Measurements from ENCODE around the gene TTC31.

Gene TTC31

GRCh38 chr2:74524005-74524404 lies 41.1 kb downstream of the TTC31 start:
- no peak overlapping the region for H3K4me3 ChIP-seq (ENCODE audit: low read depth, low read length)
- TF ChIP-seq, protein P1, sequence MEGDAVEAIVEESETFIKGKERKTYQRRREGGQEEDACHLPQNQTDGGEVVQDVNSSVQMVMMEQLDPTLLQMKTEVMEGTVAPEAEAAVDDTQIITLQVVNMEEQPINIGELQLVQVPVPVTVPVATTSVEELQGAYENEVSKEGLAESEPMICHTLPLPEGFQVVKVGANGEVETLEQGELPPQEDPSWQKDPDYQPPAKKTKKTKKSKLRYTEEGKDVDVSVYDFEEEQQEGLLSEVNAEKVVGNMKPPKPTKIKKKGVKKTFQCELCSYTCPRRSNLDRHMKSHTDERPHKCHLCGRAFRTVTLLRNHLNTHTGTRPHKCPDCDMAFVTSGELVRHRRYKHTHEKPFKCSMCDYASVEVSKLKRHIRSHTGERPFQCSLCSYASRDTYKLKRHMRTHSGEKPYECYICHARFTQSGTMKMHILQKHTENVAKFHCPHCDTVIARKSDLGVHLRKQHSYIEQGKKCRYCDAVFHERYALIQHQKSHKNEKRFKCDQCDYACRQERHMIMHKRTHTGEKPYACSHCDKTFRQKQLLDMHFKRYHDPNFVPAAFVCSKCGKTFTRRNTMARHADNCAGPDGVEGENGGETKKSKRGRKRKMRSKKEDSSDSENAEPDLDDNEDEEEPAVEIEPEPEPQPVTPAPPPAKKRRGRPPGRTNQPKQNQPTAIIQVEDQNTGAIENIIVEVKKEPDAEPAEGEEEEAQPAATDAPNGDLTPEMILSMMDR (IDR thresholded peaks at IDR 0.05; ENCODE audit: borderline replicate concordance, insufficient read depth, low read depth, low read length), result no peak

DNA sequence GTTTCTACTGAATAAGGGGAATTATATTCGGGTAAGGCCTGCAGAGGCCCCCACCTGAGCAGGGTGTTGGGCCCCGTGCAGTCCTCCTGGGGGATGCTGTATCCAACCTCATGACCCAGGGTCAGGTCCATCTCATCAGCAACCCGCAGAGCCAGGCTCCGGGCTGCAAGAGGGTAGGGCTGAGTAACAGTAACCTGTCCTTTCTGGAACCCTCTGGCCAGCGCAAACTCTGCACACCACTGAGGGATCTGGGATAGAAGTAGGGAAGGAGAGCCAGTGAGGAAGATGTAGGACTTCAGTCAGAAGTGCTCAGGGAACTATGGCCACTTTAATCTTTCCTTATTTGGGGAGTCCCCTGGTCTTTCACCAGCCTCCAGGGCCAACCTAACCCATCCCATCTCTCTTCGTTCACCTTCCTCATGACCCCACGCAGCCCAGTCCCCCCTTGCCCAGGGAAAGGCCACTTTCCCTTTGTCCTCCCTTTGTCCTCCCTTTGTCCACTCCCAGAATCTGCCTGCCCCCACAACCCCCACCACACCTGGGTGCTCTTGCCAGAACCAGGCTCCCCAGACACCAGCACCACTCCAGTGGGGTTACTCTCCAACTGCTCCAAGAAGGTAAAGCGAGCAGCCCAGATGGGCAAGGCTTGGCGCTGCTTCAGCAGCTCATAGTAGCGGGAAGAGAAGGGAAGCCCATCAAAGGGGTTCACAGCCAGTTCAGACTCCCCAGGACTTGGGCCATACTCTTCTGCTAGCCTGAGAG lies 42.3 kb downstream of the TTC31 start:
- TF ChIP-seq, protein P1 (IDR thresholded peaks at IDR 0.05; ENCODE audit: borderline replicate concordance, insufficient read depth, low read depth, low read length), result no peak
- no peak overlapping the region for H3K4me3 ChIP-seq (ENCODE audit: low read depth, low read length)

GRCh38 chr2:74525717-74526648 lies 43.1 kb downstream of the TTC31 start, which contains the start of gene DQX1:
DQX1 (minus strand) TSS chr2:74526231; CDS start chr2:74525729, 502 bp downstream.
- no peak within 1 kb of the TSS for H3K4me3 ChIP-seq (ENCODE audit: low read depth, low read length)
- TF ChIP-seq, protein P1 (IDR thresholded peaks at IDR 0.05; ENCODE audit: borderline replicate concordance, insufficient read depth, low read depth, low read length), result no peak

DNA sequence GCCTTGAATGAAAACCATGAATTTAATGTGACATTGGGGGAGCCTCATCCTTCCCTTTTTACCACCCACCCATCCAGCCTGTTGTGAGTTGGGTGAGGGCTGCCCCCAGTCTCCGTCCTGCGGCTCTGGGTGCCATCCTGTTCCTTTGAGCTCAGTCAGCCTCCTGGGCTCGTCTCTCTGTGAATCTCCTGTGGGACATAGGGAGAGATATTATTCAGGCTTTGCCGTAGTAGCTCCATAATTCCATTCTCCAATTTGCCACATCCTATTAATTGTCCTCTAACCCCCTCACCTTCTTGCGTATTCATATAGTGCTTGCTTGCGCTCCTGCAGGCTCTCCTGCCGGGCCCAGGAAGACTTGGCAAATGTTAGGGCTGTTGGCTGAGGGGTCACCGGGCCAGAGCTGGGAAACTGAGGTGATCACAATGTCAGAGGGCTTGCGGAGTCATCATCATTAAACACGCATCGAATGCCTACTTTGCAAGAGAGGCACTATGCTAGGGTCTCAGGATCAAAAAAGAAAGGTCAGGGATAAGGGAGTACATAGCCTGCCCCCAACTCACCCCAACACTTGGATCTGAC lies 43.9 kb downstream of the TTC31 start:
- TF ChIP-seq, protein P1 (IDR thresholded peaks at IDR 0.05; ENCODE audit: borderline replicate concordance, insufficient read depth, low read depth, low read length), result no peak
- no peak overlapping the region for H3K4me3 ChIP-seq (ENCODE audit: low read depth, low read length)

- TF ChIP-seq, protein P1 (IDR thresholded peaks at IDR 0.05; ENCODE audit: borderline replicate concordance, insufficient read depth, low read depth, low read length), result no peak
- H3K4me3 ChIP-seq (ENCODE audit: low read depth, low read length), result no peak overlapping the region
Measured at GRCh38 chr2:74527741-74528140, 44.9 kb downstream of the TTC31 start.

GRCh38 chr2:74528600-74529356 lies 45.9 kb downstream of the TTC31 start:
- TF ChIP-seq, protein P1 (IDR thresholded peaks at IDR 0.05; ENCODE audit: borderline replicate concordance, insufficient read depth, low read depth, low read length), result peak; percentile 17; the same call in 1 of the 2 replicates
- peak overlapping the region; percentile 82 for H3K4me3 ChIP-seq (ENCODE audit: low read depth, low read length)
